HFFc6 (cell line): ENCODE results near the gene VSIG4. TPM values are rescaled to one million over a fixed set of nuclear protein-coding genes. Genes with fewer than 3 reads are reported as not detected.

Source experiments
- DNase-seq: peaks from one replicate; pipeline ENCODE4 v3.0.0-alpha.2; 2018
- H3K27ac Mint-ChIP-seq: 2 replicates; pipeline ENCODE4 v1.8.0; 2020; ENCODE audit warnings: mild to moderate bottlenecking, mixed read lengths
- H3K27me3 Mint-ChIP-seq: 2 replicates; pipeline ENCODE4 v1.8.0; 2021; ENCODE audit warnings: mild to moderate bottlenecking, moderate library complexity, mixed read lengths; ENCODE audit not compliant: insufficient read depth
- H3K36me3 Mint-ChIP-seq: 2 replicates; pipeline ENCODE4 v1.8.0; 2021; ENCODE audit warnings: low read depth, mixed read lengths
- H3K4me1 Mint-ChIP-seq: 2 replicates; pipeline ENCODE4 v1.8.0; 2020; ENCODE audit warnings: low read depth, mixed read lengths
- H3K4me3 Mint-ChIP-seq: 2 replicates; pipeline ENCODE4 v1.8.0; 2020; ENCODE audit warnings: mild to moderate bottlenecking, moderate library complexity, mixed read lengths
- H3K9me3 Mint-ChIP-seq: 2 replicates; pipeline ENCODE4 v1.8.0; 2020; ENCODE audit warnings: mild to moderate bottlenecking, mixed read lengths
- total RNA-seq, 6 experiments: library from RNA; stranded (reverse); fragmentation: NEBNext Ultra II Directional; extraction: Animal tissue kit (Norgen Biotek cat#: 25700); gene quantifications; 2 replicates in 1 of 6; 3 replicates in 5 of 6; pipeline ENCODE4 v1.2.3, GENCODE V29; 2021
- TF ChIP-seq, protein P1 (sequence below): fragments of 200-600 bp; sonication (generic); IDR thresholded peaks from 2 replicates; pipeline ENCODE4 v1.5.0; 2021; ENCODE audit warnings: antibody characterized with exemption, mild to moderate bottlenecking

The VSIG4 gene
- total RNA-seq, 6 experiments from 2014 or later = not detected

DNA sequence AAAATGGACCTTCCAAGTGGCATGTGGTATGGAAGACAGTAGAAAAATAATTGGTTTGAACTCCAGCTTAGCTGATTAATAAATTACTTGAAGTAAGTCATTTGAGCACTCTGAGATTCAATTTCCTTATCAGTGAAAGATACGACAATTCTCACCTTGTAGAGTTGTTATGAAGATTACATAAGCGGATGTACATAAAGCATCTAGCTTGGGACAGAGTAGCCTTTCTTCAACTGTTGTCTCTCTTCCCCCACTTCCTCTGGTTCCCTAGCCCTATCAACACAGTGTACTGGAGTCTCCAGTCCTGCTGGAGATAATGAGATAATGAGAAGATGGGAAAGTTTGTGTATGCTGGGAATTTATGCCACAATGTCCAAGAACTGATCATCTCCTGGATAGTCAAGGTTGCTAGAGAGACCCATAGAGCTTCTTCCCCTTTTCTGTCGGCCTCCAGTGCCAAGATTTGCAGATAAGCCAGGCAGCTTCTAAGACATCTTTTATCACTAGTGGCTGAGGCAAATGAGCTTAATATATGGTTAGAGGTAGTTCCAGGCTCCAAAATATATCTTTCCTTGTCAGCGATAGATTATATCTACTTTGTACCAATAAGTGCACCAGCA is 33.9 kb downstream of the VSIG4 start:
- H3K4me3 Mint-ChIP-seq = no peak overlapping the region
- H3K36me3 Mint-ChIP-seq = no peaks in the 10 kb centered on the region
- H3K9me3 Mint-ChIP-seq = no peaks in the 10 kb centered on the region
- H3K4me1 Mint-ChIP-seq = no peaks in the 10 kb centered on the region
- DNase-seq = no peak
- H3K27me3 Mint-ChIP-seq = no peaks in the 10 kb centered on the region; the same call in 1 of the 2 replicates
- TF ChIP-seq, protein P1, sequence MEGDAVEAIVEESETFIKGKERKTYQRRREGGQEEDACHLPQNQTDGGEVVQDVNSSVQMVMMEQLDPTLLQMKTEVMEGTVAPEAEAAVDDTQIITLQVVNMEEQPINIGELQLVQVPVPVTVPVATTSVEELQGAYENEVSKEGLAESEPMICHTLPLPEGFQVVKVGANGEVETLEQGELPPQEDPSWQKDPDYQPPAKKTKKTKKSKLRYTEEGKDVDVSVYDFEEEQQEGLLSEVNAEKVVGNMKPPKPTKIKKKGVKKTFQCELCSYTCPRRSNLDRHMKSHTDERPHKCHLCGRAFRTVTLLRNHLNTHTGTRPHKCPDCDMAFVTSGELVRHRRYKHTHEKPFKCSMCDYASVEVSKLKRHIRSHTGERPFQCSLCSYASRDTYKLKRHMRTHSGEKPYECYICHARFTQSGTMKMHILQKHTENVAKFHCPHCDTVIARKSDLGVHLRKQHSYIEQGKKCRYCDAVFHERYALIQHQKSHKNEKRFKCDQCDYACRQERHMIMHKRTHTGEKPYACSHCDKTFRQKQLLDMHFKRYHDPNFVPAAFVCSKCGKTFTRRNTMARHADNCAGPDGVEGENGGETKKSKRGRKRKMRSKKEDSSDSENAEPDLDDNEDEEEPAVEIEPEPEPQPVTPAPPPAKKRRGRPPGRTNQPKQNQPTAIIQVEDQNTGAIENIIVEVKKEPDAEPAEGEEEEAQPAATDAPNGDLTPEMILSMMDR = no peak
- H3K27ac Mint-ChIP-seq = no peak overlapping the region

DNA sequence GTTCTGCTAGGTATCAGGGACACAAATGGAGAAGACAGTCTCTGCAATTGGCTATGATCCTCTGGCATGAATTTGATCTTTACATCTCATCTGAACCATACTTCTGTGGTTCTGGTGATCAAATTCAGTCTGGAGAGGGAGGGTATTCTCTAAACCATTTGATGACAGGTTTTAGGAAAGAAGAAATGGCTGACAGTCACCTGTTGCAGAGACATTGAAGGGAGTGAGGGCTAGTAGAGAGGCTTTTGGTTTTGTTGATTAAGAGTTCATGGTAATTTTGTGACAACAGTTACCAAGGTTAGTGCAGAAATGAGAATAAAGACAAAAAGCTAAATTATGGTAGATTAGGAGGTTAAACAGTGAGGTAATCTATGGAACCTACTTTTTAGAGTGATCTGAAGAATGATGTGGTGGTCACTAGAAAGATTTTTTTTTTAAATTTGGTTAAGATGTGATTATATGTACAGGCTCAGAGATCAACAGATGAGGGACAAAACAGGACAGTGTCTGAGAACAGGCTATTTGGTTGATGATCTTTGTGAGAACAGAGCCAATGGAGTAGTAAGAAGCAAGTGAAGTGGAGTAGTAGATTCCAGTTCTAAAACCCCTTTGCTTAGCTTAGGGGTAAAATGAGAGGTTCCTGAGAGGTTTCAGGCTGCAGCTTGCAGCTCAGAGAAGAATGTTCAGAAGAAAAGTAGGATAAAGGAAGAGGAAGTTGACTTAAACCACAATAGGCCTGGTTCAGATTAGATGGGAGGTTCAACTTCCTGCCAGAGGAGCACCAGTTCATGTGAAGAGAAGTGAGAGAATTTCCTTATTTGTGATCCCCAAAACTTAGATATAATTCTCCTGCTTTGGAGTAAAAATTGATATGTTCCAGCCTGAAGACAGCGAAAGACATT is 34.7 kb downstream of the VSIG4 start:
- TF ChIP-seq, protein P1 = no peak
- Mint-ChIP-seq H3K9me3 (no peaks in the 10 kb centered on the region), H3K27me3 (no peaks in the 10 kb centered on the region; the same call in 1 of the 2 replicates), H3K27ac (no peak overlapping the region), H3K36me3 (no peaks in the 10 kb centered on the region), H3K4me3 (no peak overlapping the region), H3K4me1 (no peaks in the 10 kb centered on the region)
- no peak for DNase-seq

DNA sequence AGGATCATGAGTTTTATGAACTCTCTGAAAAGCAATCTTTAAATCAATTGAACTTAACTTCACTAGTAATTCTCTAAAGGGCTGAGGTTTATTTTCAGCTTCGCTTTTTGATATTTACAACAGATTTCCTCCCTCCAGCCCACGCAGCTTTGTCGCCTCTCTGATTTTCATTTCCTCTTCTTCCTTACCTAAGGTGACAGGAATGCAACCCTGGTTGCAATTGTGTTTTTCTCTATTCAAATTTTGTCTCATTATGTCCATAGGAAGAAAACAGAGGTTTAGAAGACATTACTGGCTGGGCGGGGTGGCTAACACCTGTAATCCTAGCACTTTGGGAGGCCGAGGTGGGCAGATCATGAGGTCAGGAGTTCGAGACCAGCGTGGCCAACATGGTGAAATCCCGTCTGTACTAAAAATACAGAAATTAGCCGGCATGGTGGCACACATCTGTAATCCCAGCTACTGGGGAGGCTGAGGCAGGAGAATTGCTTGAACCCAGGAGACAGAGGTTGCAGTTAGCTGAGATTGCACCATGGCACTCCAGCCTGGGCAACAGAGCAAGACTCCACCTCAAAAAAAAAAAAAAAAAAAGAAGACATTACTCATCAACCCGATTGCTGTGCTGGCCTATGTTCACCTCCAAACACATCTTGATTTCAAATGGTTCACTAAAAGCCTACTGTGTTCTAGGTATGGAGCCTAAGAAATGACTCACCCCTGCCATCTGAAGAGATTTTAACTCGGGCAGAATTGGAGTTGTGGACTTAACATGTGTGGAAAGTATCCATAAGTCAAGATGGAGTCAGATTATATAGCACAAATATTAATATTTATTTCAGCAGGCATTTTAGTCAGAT is 36.8 kb downstream of the VSIG4 start:
- Mint-ChIP-seq H3K27ac (no peak overlapping the region), H3K4me3 (no peak overlapping the region), H3K27me3 (peaks cover 3% of the 10 kb centered on the region), H3K9me3 (no peaks in the 10 kb centered on the region), H3K36me3 (no peaks in the 10 kb centered on the region), H3K4me1 (no peaks in the 10 kb centered on the region)
- TF ChIP-seq, protein P1 = no peak
- DNase-seq = no peak

DNA sequence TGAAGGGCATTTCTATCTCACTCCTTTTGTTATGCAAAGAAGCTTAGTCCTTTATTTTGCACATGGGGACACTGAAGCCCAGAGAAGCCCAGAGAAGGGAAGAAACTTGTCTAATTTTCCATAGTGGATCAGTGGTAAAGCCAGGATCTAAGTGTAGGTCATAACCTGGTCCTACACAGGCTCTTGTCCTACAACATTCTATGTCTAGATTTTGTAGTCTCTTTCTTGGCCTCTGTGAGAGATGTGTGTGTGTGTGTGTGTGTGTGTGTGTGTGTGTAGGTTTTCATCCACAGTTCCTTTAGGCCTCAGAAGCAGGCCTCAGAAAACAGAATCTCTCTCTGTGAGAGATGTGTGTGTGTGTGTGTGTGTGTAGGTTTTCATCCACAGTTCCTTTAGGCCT is 38.3 kb downstream of the VSIG4 start:
- TF ChIP-seq, protein P1 = no peak
- Mint-ChIP-seq H3K4me1 (no peaks in the 10 kb centered on the region), H3K9me3 (no peaks in the 10 kb centered on the region), H3K4me3 (no peak overlapping the region), H3K27me3 (peaks cover 3% of the 10 kb centered on the region), H3K36me3 (no peaks in the 10 kb centered on the region), H3K27ac (no peak overlapping the region)
- DNase-seq = no peak

DNA sequence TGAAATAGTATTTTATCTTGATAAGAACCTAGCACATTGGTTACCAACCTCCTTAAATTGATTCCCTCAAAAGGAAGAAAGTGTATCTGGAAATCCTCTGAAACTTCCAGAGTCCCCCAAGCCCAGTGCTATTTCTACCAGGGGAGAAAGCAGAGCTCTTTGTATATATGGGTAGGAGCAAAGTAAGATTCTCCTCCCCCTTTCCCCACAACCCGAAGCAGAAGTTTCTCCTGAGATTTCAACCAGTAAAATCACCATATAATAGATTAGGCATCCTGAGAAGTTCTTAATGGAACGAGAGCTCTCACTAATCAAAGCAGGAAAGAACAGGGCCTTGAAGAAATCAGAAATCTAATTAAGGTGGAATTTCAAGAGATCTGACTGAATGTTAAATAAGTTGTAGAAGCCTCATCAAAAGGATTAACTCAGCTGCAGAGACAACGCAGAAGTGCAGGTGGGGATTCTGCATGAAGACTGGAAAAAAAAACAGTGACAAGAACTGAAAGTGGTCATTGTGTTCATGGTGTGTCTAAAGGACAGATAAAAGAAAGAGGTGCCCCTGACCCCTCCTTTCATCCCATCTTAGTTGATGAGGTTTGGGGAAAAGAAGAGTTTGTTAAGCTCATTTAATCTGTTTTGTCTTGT is 39.1 kb downstream of the VSIG4 start:
- H3K9me3 Mint-ChIP-seq = no peaks in the 10 kb centered on the region
- no peaks in the 10 kb centered on the region for H3K4me1 Mint-ChIP-seq
- no peak for DNase-seq
- no peak overlapping the region for H3K27ac Mint-ChIP-seq
- H3K36me3 Mint-ChIP-seq = no peaks in the 10 kb centered on the region
- no peak overlapping the region for H3K4me3 Mint-ChIP-seq
- peaks cover 3% of the 10 kb centered on the region for H3K27me3 Mint-ChIP-seq
- TF ChIP-seq, protein P1 = no peak
